ENCODE results near the gene PI4KB.

DNA sequence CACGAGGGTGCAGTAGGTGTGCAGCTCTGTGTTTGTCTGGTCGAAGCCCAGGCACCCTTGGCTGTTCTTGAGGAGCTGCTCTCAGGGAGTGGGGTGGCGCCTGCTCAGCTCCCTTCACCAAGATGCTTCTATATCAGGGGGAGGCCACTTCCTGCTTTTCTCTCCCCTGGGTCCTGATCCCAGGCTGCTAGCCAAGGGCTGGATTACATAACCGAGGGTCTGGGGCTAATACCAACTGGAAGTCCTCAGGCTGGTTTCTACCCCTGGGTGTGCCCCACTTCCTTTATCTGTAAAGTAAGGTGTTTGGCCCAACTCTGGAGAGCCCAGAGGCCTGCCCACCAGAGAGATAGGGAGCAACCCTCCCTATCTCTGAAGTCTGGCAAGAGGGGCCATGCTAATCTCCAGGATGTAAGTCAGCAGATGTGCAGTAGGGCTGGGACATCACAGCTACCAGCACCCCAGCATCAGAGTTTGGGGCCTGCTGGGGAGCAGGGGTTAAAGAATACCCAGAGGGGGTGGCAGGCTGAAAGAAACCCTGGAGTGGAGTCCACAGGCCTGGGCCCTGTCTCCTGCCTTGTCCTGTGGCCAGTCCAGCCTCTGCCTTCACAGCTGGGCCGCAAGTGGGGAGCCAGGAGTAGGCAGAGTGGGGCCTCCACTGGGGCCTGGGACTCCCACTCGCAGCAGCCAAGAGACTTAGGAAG is 43.1 kb upstream of the PI4KB start:
- TF ChIP-seq, protein P1, sequence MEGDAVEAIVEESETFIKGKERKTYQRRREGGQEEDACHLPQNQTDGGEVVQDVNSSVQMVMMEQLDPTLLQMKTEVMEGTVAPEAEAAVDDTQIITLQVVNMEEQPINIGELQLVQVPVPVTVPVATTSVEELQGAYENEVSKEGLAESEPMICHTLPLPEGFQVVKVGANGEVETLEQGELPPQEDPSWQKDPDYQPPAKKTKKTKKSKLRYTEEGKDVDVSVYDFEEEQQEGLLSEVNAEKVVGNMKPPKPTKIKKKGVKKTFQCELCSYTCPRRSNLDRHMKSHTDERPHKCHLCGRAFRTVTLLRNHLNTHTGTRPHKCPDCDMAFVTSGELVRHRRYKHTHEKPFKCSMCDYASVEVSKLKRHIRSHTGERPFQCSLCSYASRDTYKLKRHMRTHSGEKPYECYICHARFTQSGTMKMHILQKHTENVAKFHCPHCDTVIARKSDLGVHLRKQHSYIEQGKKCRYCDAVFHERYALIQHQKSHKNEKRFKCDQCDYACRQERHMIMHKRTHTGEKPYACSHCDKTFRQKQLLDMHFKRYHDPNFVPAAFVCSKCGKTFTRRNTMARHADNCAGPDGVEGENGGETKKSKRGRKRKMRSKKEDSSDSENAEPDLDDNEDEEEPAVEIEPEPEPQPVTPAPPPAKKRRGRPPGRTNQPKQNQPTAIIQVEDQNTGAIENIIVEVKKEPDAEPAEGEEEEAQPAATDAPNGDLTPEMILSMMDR (conservative IDR thresholded peaks at IDR 0.05; ENCODE audit: low read depth, low read length): no peak
- TF ChIP-seq CHD1 (IDR thresholded peaks at IDR 0.05; ENCODE audit: low read depth, low read length) (no peak), POLR2A (IDR thresholded peaks at IDR 0.05; ENCODE audit: low read depth, low read length) (no peak), RFX5 (IDR thresholded peaks at IDR 0.05; ENCODE audit: low read depth, low read length) (no peak), NFE2L2 (IDR thresholded peaks at IDR 0.05; ENCODE audit: low read depth, low read length) (no peak)

Data from IMR-90 (cell line).